Upper lobe of left lung (tissue), 4 donors: ENCODE data around the gene PARN.

Experiments
- CTCF ChIP-seq, 6 experiments: fragments of 450-650 bp in 4 of 6; fragments of 200-600 bp in 2 of 6; sonication (generic) in 2 of 6; IDR thresholded peaks; one replicate each; pipeline ENCODE4 v1.5.1; 2016 to 2019; ENCODE audit warnings: antibody characterized with exemption in 6 of 6
- POLR2A ChIP-seq, 4 donors: fragments of 450-650 bp; IDR thresholded peaks; one replicate each; pipeline ENCODE4 v1.5.1; 2016 to 2017; ENCODE audit warnings: antibody characterized with exemption in 4 of 4, mild to moderate bottlenecking in 2 of 4
- POLR2AphosphoS5 ChIP-seq, 2 donors: sonication (generic); formaldehyde crosslinking; IDR thresholded peaks; one replicate each; pipeline ENCODE4 v1.5.1; 2017; ENCODE audit warnings: antibody characterized with exemption in 2 of 2

GRCh38 chr16:14447783-14448182, 182.3 kb downstream of the PARN start:
- TF ChIP-seq POLR2AphosphoS5 (IDR thresholded peaks at IDR 0.05), result no peak
- no peak for TF ChIP-seq CTCF (IDR thresholded peaks at IDR 0.05)
- no peak for TF ChIP-seq POLR2A (IDR thresholded peaks at IDR 0.05)
